ENCODE measurements around the gene ADAMTS13. TPM values are rescaled to one million over a fixed set of nuclear protein-coding genes. Genes with fewer than 3 reads are reported as not detected.

The ADAMTS13 gene
- total and polyA plus RNA-seq, 2 donors (not counting 3 experiments of a cell fraction or from before 2014, with no cell fraction given), result 1.5 to 2.5 TPM

DNA sequence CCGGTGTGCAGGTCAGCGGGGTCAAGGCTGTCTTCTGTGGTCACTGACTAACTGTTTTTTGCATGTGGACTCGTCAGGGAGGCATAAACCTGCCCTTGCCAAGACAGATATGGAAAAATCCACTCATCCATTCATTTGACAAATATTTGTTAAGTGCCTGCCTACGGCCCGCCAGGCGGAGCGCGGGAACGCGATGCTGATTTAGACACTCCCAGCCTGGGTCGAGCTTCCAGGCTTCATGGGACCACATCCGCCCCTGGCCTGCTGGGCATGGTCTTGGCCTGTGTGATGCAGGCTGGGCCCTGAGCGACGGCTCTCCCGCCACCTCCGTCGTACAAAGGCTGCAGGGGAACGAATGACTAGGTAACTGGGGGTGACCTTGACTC lies 84.5 kb downstream of the ADAMTS13 start:
- Histone ChIP-seq H3K4me3 (replicated peaks in 1 of 3; ENCODE audit: insufficient read depth in 1 of 3, low read depth in 1 of 3, low read length in 3 of 3) (no peak overlapping the region), H3K4me1 (ENCODE audit: control insufficient read depth, extremely low read depth, insufficient read depth, low read length) (no peaks in the 10 kb centered on the region), H4K20me1 (replicated peaks; ENCODE audit: control insufficient read depth, extremely low read depth, insufficient read depth, low read length) (no peaks in the 10 kb centered on the region), H3K9me1 (replicated peaks; ENCODE audit: control insufficient read depth, extremely low read depth, insufficient read depth, low read length) (no peaks in the 10 kb centered on the region), H3K79me2 (ENCODE audit: control insufficient read depth, insufficient read depth, low read length) (no peaks in the 10 kb centered on the region), H3K27ac (ENCODE audit: insufficient read depth, low read depth, low read length) (no peak overlapping the region), H3K9ac (replicated peaks; ENCODE audit: extremely low read depth, insufficient read depth, low read length) (no peak overlapping the region), H2AFZ (ENCODE audit: low read depth, low read length) (no peak overlapping the region), H3K9me3 (replicated peaks; ENCODE audit: control insufficient read depth, insufficient read depth, low read length) (no peaks in the 10 kb centered on the region), H3K4me2 (ENCODE audit: insufficient read depth, low read length) (no peak overlapping the region), H3K36me3 (ENCODE audit: control insufficient read depth in 2 of 2, extremely low read depth in 1 of 2, insufficient read depth in 2 of 2, low read length in 2 of 2) (no peaks in the 10 kb centered on the region), H3K27me3 (ENCODE audit: control insufficient read depth in 2 of 2, insufficient read depth in 2 of 2, low read length in 2 of 2) (peaks cover 0 to 3% of the 10 kb centered on the region in 2 experiments)
- dilution Hi-C loops (cut with MboI; ENCODE audit: extremely low pct_ligation_motif_present, low sequenced_read_pairs) (no loop called here), intact Hi-C loops (cut with micrococcal nuclease) (no loop called here)
- FAIRE-seq (no peak), DNase-seq (ENCODE audit: low read depth, low spot score) (no peak)
- CTCF ChIA-PET, result no interaction called here
- POLR2A ChIA-PET, result no interaction called here
- TF ChIP-seq EZH2 (IDR thresholded peaks at IDR 0.05; ENCODE audit: borderline replicate concordance, low read depth, low read length, severe bottlenecking), result no peak
- no peak for TF ChIP-seq GATA2 (IDR thresholded peaks at IDR 0.05; ENCODE audit: insufficient read depth, insufficient read length, low read depth, low read length)
- TF ChIP-seq, protein P1, sequence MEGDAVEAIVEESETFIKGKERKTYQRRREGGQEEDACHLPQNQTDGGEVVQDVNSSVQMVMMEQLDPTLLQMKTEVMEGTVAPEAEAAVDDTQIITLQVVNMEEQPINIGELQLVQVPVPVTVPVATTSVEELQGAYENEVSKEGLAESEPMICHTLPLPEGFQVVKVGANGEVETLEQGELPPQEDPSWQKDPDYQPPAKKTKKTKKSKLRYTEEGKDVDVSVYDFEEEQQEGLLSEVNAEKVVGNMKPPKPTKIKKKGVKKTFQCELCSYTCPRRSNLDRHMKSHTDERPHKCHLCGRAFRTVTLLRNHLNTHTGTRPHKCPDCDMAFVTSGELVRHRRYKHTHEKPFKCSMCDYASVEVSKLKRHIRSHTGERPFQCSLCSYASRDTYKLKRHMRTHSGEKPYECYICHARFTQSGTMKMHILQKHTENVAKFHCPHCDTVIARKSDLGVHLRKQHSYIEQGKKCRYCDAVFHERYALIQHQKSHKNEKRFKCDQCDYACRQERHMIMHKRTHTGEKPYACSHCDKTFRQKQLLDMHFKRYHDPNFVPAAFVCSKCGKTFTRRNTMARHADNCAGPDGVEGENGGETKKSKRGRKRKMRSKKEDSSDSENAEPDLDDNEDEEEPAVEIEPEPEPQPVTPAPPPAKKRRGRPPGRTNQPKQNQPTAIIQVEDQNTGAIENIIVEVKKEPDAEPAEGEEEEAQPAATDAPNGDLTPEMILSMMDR (IDR thresholded peaks at IDR 0.05; ENCODE audit: extremely low read depth in 1 of 2, insufficient read depth in 1 of 2, low read depth in 1 of 2, low read length in 2 of 2), result no peak
- TF ChIP-seq, protein P2, sequence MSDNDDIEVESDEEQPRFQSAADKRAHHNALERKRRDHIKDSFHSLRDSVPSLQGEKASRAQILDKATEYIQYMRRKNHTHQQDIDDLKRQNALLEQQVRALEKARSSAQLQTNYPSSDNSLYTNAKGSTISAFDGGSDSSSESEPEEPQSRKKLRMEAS (IDR thresholded peaks at IDR 0.05; ENCODE audit: insufficient read depth, insufficient read length), result no peak
- no peak for TF ChIP-seq MYC (IDR thresholded peaks at IDR 0.05; ENCODE audit: low read depth, low read length)
- TF ChIP-seq FOS (IDR thresholded peaks at IDR 0.05; ENCODE audit: borderline replicate concordance, insufficient read depth, low read length), result no peak
- no peak for TF ChIP-seq JUN (IDR thresholded peaks at IDR 0.05; ENCODE audit: borderline replicate concordance, insufficient read depth, insufficient read length, low read depth)
- TF ChIP-seq POLR2A (IDR thresholded peaks at IDR 0.05; ENCODE audit: low read depth, low read length), result no peak
- no peak for TF ChIP-seq POLR2AphosphoS5 (IDR thresholded peaks at IDR 0.05; ENCODE audit: insufficient read depth, low read depth, low read length)
- BruUV-seq (replicated peaks), result no TSS peak

All from endothelial cell of umbilical vein (primary cell).